ENCODE data around the gene GET4. TPM values are rescaled to one million over a fixed set of nuclear protein-coding genes. Genes with fewer than 3 reads are reported as not detected.

Gene GET4
- total and polyA plus RNA-seq, 4 donors: 19.5 to 34.7 (median 27.3) TPM

DNA sequence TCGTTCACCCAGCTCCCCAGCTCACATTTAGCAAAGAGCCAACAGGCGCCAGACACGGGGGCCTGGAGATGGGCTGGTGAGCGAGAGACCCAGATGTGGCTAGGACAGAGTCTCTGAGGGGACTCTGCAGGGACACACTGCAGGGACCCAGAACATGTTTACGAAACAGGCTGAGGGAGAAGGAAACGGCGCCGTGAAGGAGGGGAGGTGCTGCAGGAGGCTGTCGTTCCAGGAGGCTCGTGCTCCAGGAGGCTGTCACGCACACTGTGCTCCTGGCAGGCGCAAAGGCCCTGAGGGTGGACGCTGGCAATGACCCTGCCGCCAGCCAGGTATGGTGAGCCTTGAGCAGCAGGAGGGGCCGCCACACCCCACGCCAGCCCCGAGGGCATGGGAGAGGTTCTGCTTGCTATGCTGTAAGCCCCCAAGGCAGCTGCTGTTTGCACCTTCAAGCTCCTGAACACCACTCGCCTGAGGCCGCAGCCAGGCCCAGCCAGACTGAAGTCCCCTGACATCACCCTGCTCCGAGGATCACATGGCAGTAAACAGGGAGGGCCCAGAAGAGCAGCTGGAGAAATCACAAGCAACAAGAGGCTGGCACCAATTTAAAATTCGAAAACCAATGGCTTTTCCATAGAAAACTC is 50.8 kb downstream of the GET4 start:
- H3K9ac ChIP-seq (ENCODE audit: low read depth in 1 of 2, low read length in 2 of 2): no peak overlapping the region
- no peak overlapping the region for H3K27ac ChIP-seq (ENCODE audit: low read depth in 1 of 2, low read length in 2 of 2)
- H3K36me3 ChIP-seq (ENCODE audit: control insufficient read depth in 4 of 4, insufficient read depth in 3 of 4, low read depth in 1 of 4, low read length in 3 of 4): peaks cover 0 to 3% (median 0%) of the 10 kb centered on the region in 4 donors
- H3K9me3 ChIP-seq (ENCODE audit: control insufficient read depth in 4 of 4, low read length in 3 of 4): no peaks in the 10 kb centered on the region
- no peak for TF ChIP-seq YY1 (IDR thresholded peaks at IDR 0.05)
- no peak for TF ChIP-seq NR2F2 (IDR thresholded peaks at IDR 0.05)
- no peak for TF ChIP-seq HNF4G (IDR thresholded peaks at IDR 0.05)
- TF ChIP-seq, protein P1, sequence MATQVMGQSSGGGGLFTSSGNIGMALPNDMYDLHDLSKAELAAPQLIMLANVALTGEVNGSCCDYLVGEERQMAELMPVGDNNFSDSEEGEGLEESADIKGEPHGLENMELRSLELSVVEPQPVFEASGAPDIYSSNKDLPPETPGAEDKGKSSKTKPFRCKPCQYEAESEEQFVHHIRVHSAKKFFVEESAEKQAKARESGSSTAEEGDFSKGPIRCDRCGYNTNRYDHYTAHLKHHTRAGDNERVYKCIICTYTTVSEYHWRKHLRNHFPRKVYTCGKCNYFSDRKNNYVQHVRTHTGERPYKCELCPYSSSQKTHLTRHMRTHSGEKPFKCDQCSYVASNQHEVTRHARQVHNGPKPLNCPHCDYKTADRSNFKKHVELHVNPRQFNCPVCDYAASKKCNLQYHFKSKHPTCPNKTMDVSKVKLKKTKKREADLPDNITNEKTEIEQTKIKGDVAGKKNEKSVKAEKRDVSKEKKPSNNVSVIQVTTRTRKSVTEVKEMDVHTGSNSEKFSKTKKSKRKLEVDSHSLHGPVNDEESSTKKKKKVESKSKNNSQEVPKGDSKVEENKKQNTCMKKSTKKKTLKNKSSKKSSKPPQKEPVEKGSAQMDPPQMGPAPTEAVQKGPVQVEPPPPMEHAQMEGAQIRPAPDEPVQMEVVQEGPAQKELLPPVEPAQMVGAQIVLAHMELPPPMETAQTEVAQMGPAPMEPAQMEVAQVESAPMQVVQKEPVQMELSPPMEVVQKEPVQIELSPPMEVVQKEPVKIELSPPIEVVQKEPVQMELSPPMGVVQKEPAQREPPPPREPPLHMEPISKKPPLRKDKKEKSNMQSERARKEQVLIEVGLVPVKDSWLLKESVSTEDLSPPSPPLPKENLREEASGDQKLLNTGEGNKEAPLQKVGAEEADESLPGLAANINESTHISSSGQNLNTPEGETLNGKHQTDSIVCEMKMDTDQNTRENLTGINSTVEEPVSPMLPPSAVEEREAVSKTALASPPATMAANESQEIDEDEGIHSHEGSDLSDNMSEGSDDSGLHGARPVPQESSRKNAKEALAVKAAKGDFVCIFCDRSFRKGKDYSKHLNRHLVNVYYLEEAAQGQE (IDR thresholded peaks at IDR 0.05): no peak
- TF ChIP-seq, protein P2, sequence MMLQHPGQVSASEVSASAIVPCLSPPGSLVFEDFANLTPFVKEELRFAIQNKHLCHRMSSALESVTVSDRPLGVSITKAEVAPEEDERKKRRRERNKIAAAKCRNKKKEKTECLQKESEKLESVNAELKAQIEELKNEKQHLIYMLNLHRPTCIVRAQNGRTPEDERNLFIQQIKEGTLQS (IDR thresholded peaks at IDR 0.05): no peak
- no peak for TF ChIP-seq FOXA2 (IDR thresholded peaks at IDR 0.05)
- no peak for TF ChIP-seq RAD21 (IDR thresholded peaks at IDR 0.05)
- TF ChIP-seq, protein P3, sequence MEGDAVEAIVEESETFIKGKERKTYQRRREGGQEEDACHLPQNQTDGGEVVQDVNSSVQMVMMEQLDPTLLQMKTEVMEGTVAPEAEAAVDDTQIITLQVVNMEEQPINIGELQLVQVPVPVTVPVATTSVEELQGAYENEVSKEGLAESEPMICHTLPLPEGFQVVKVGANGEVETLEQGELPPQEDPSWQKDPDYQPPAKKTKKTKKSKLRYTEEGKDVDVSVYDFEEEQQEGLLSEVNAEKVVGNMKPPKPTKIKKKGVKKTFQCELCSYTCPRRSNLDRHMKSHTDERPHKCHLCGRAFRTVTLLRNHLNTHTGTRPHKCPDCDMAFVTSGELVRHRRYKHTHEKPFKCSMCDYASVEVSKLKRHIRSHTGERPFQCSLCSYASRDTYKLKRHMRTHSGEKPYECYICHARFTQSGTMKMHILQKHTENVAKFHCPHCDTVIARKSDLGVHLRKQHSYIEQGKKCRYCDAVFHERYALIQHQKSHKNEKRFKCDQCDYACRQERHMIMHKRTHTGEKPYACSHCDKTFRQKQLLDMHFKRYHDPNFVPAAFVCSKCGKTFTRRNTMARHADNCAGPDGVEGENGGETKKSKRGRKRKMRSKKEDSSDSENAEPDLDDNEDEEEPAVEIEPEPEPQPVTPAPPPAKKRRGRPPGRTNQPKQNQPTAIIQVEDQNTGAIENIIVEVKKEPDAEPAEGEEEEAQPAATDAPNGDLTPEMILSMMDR (IDR thresholded peaks at IDR 0.05; ENCODE audit: low read depth, low read length, missing input control): no peak
- no peak for TF ChIP-seq RXRA (IDR thresholded peaks at IDR 0.05)
- TF ChIP-seq TAF1 (conservative IDR thresholded peaks at IDR 0.05): no peak
- H3K27me3 ChIP-seq (ENCODE audit: control insufficient read depth in 4 of 4, insufficient read depth in 4 of 4, low read length in 3 of 4): no peaks in the 10 kb centered on the region
- no peak for DNase-seq (ENCODE audit: low spot score)
- peaks cover 0 to 6% (median 2%) of the 10 kb centered on the region in 4 donors for H3K4me1 ChIP-seq (ENCODE audit: control insufficient read depth in 4 of 4, insufficient read depth in 4 of 4, low read length in 3 of 4)
- no peak overlapping the region for H3K4me3 ChIP-seq (ENCODE audit: low read depth in 1 of 3, low read length in 3 of 3)
- 82% methylated on average over 21 of the region's 21 CpGs for WGBS

DNA sequence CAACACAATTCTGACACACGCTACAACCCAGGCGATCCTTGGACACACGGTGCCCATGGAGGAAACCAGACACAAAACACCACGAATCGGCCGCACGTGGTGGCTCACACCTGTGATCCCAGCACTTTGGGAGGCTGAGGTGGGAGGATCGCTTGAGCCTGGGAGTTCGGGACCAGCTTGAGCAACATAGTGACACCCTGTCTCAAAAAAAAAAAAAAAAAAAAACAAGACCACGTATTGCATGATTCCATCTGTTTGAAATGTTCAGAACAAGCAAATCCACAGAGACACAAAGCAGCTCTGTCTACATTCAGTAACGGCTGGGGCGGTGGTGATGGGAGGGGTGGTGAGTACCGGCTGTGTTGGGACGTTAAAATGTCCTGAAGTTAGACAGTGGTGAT is 53.0 kb downstream of the GET4 start:
- H3K27ac ChIP-seq (ENCODE audit: low read depth in 1 of 2, low read length in 2 of 2): no peak overlapping the region
- H3K9ac ChIP-seq (ENCODE audit: low read depth in 1 of 2, low read length in 2 of 2): no peak overlapping the region
- H3K9me3 ChIP-seq (ENCODE audit: control insufficient read depth in 4 of 4, low read length in 3 of 4): no peaks in the 10 kb centered on the region
- H3K36me3 ChIP-seq (ENCODE audit: control insufficient read depth in 4 of 4, insufficient read depth in 3 of 4, low read depth in 1 of 4, low read length in 3 of 4): peaks cover 0 to 3% (median 0%) of the 10 kb centered on the region in 4 donors
- WGBS: 87% methylated on average over 14 of the region's 14 CpGs
- no peak overlapping the region for H3K4me3 ChIP-seq (ENCODE audit: low read depth in 1 of 3, low read length in 3 of 3)
- H3K4me1 ChIP-seq (ENCODE audit: control insufficient read depth in 4 of 4, insufficient read depth in 4 of 4, low read length in 3 of 4): peaks cover 0 to 3% (median 0%) of the 10 kb centered on the region in 4 donors
- H3K27me3 ChIP-seq (ENCODE audit: control insufficient read depth in 4 of 4, insufficient read depth in 4 of 4, low read length in 3 of 4): no peaks in the 10 kb centered on the region
- DNase-seq (ENCODE audit: low spot score): no peak
- TF ChIP-seq, protein P3 (IDR thresholded peaks at IDR 0.05; ENCODE audit: low read depth, low read length, missing input control): no peak
- TF ChIP-seq, protein P4, sequence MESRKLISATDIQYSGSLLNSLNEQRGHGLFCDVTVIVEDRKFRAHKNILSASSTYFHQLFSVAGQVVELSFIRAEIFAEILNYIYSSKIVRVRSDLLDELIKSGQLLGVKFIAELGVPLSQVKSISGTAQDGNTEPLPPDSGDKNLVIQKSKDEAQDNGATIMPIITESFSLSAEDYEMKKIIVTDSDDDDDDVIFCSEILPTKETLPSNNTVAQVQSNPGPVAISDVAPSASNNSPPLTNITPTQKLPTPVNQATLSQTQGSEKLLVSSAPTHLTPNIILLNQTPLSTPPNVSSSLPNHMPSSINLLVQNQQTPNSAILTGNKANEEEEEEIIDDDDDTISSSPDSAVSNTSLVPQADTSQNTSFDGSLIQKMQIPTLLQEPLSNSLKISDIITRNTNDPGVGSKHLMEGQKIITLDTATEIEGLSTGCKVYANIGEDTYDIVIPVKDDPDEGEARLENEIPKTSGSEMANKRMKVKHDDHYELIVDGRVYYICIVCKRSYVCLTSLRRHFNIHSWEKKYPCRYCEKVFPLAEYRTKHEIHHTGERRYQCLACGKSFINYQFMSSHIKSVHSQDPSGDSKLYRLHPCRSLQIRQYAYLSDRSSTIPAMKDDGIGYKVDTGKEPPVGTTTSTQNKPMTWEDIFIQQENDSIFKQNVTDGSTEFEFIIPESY (IDR thresholded peaks at IDR 0.05): no peak
- TF ChIP-seq FOXA1 (IDR thresholded peaks at IDR 0.05) (no peak), YY1 (IDR thresholded peaks at IDR 0.05) (no peak), HNF4A (conservative IDR thresholded peaks at IDR 0.05) (no peak), JUND (IDR thresholded peaks at IDR 0.05) (no peak), TAF1 (conservative IDR thresholded peaks at IDR 0.05) (no peak), HNF4G (IDR thresholded peaks at IDR 0.05) (no peak), GABPA (IDR thresholded peaks at IDR 0.05 in 1 of 2, conservative IDR thresholded peaks at IDR 0.05 in 1 of 2) (no peak), EGR1 (IDR thresholded peaks at IDR 0.05; ENCODE audit: low read depth in 2 of 2) (no peak)
- TF ChIP-seq, protein P1 (IDR thresholded peaks at IDR 0.05): no peak
- TF ChIP-seq, protein P5, sequence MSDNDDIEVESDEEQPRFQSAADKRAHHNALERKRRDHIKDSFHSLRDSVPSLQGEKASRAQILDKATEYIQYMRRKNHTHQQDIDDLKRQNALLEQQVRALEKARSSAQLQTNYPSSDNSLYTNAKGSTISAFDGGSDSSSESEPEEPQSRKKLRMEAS (IDR thresholded peaks at IDR 0.05): no peak
- TF ChIP-seq, protein P2 (IDR thresholded peaks at IDR 0.05): no peak
